Retinal pigment epithelial cell (primary cell): ENCODE data around the gene HTRA3.
"Not testable (repeated sequence)": the region's sequence is repeated elsewhere in the genome, so short reads cannot be mapped to it uniquely, and the experiment has no call there.

Experiments used
- DNase-seq: peaks from one replicate; pipeline ENCODE4 v3.0.0-alpha.2; 2010; ENCODE audit warnings: low read depth
- H3K4me3 ChIP-seq: 2 replicates; pipeline ENCODE4 v1.5.1; 2011; ENCODE audit warnings: mild to moderate bottlenecking, low read length, control low read depth, moderate library complexity
- CTCF ChIP-seq: conservative IDR thresholded peaks from 2 replicates; pipeline ENCODE4 v1.5.1; 2011; ENCODE audit warnings: low read depth, low read length, control low read depth, inconsistent platforms

HTRA3 gene

GRCh38 chr4:8348071-8348470 lies 78.5 kb downstream of the HTRA3 start:
- no peak for TF ChIP-seq CTCF
- no peak for DNase-seq
- no peak overlapping the region for H3K4me3 ChIP-seq

- DNase-seq, H3K4me3 ChIP-seq: not testable (repeated sequence)
Observed at GRCh38 chr4:8349236-8349635, 79.7 kb downstream of the HTRA3 start.

- TF ChIP-seq CTCF = no peak
- no peak for DNase-seq
- no peak overlapping the region for H3K4me3 ChIP-seq
Observed at GRCh38 chr4:8349664-8350236, 80.2 kb downstream of the HTRA3 start.

GRCh38 chr4:8350352-8350751 lies 80.8 kb downstream of the HTRA3 start:
- H3K4me3 ChIP-seq = no peak overlapping the region
- no peak for DNase-seq
- no peak for TF ChIP-seq CTCF

GRCh38 chr4:8350841-8351461 lies 81.4 kb downstream of the HTRA3 start:
- no peak for DNase-seq
- no peak for TF ChIP-seq CTCF

GRCh38 chr4:8351931-8352367 lies 82.4 kb downstream of the HTRA3 start:
- no peak for DNase-seq
- TF ChIP-seq CTCF = no peak
- H3K4me3 ChIP-seq = no peak overlapping the region

More at GRCh38 chr4:8350841-8351461, 81.4 kb downstream of the HTRA3 start:
- no peak overlapping the region for H3K4me3 ChIP-seq

GRCh38 chr4:8352368-8353157 lies 83.0 kb downstream of the HTRA3 start:
- H3K4me3 ChIP-seq = no peak overlapping the region
- no peak for TF ChIP-seq CTCF
- DNase-seq = no peak
